IMR-90 (cell line): ENCODE results near the gene AGPAT1. TPM values are rescaled to one million over a fixed set of nuclear protein-coding genes. Genes with fewer than 3 reads are reported as not detected.

Experiments
- ATAC-seq: fragments of 200-7000 bp; cut with Tn5 transposase; 2 replicates; pipeline ENCODE4 v1.9.1; 2020; ENCODE audit warnings: low read depth, mild to moderate bottlenecking, moderate library complexity
- BruUV-seq: library from RNA; stranded (reverse); fragments of 400-500 nt; replicated peaks from 2 replicates; lab custom pipeline; 2021; lab: Mats Ljungman, UMichigan
- CTCF ChIA-PET: fragments of 300-600 bp; formaldehyde crosslinking; extraction: SDS; loops from one replicate; lab custom pipeline; 2021; ENCODE audit warnings: antibody characterized with exemption; lab: Yijun Ruan, JAX
- POLR2A ChIA-PET: fragments of 300-600 bp; sonication (Branson Sonifier 250); formaldehyde crosslinking; loops from one replicate; lab custom pipeline; 2022; ENCODE audit warnings: antibody characterized with exemption; ENCODE audit not compliant: unreplicated experiment; lab: Charles Lee
- DNase-seq: peaks from one replicate; pipeline ENCODE4 v3.0.0; 2013
- H2AFZ ChIP-seq: replicated peaks from 2 replicates; pipeline ENCODE3; 2013; ENCODE audit warnings: low read length, mild to moderate bottlenecking; ENCODE audit not compliant: poor library complexity
- H2AK5ac ChIP-seq: 2 replicates; pipeline ENCODE4 v1.6.1; 2013; ENCODE audit warnings: low read depth, low read length, inconsistent platforms
- H2AK9ac ChIP-seq: replicated peaks from 2 replicates; pipeline ENCODE3; 2013; ENCODE audit warnings: mild to moderate bottlenecking, low read depth, low read length, moderate library complexity; ENCODE audit not compliant: poor library complexity
- H2BK120ac ChIP-seq: 2 replicates; pipeline ENCODE4 v1.6.1; 2013; ENCODE audit warnings: low read depth, low read length, inconsistent platforms
- H2BK15ac ChIP-seq: 3 replicates; pipeline ENCODE4 v1.6.1; 2013; ENCODE audit warnings: low read depth, low read length, inconsistent platforms
- H2BK20ac ChIP-seq: 2 replicates; pipeline ENCODE4 v1.6.1; 2013; ENCODE audit warnings: low read depth, mild to moderate bottlenecking, inconsistent platforms, low read length, moderate library complexity
- H2BK5ac ChIP-seq: 2 replicates; pipeline ENCODE4 v1.6.1; 2013; ENCODE audit warnings: mild to moderate bottlenecking, low read depth, low read length, inconsistent platforms; ENCODE audit not compliant: poor library complexity, severe bottlenecking
- H3K14ac ChIP-seq: replicated peaks from 2 replicates; pipeline ENCODE4 v1.6.1; 2013; ENCODE audit warnings: low read depth, low read length, inconsistent platforms
- H3K18ac ChIP-seq: 2 replicates; pipeline ENCODE4 v1.6.1; 2013; ENCODE audit warnings: low read depth, low read length, control low read depth
- H3K23ac ChIP-seq: 2 replicates; pipeline ENCODE4 v1.6.1; 2013; ENCODE audit warnings: low read depth, low read length, inconsistent platforms
- H3K27ac ChIP-seq: 2 replicates; pipeline ENCODE4 v1.5.1; 2013; ENCODE audit warnings: mild to moderate bottlenecking, control low read depth, low read length; ENCODE audit not compliant: insufficient read depth
- H3K27me3 ChIP-seq: 2 replicates; pipeline ENCODE4 v1.6.1; 2013; ENCODE audit warnings: low read length; ENCODE audit not compliant: control insufficient read depth, insufficient read depth
- H3K36me3 ChIP-seq: 2 replicates; pipeline ENCODE4 v1.6.1; 2013; ENCODE audit warnings: low read length, mixed read lengths; ENCODE audit not compliant: control insufficient read depth, insufficient read depth
- H3K4ac ChIP-seq: 2 replicates; pipeline ENCODE4 v1.6.1; 2013; ENCODE audit warnings: low read depth, low read length, inconsistent platforms
- H3K4me1 ChIP-seq: 2 replicates; pipeline ENCODE4 v1.6.1; 2013; ENCODE audit warnings: low read length, mixed read lengths; ENCODE audit not compliant: control insufficient read depth, insufficient read depth
- H3K4me2 ChIP-seq: 2 replicates; pipeline ENCODE4 v1.6.1; 2013; ENCODE audit warnings: low read depth, mild to moderate bottlenecking, control low read depth, low read length, moderate library complexity
- H3K4me3 ChIP-seq: 2 replicates; pipeline ENCODE4 v1.5.1; 2013; ENCODE audit warnings: low read depth, mild to moderate bottlenecking, control low read depth, low read length, moderate library complexity; ENCODE audit not compliant: insufficient read depth
- H3K56ac ChIP-seq: 2 replicates; pipeline ENCODE4 v1.6.1; 2013; ENCODE audit warnings: low read length, inconsistent platforms; ENCODE audit not compliant: insufficient read depth; ENCODE audit errors: extremely low read depth
- H3K79me1 ChIP-seq, 2 experiments: 2 replicates each; pipeline ENCODE4 v1.6.1; 2013; ENCODE audit warnings: low read length in 2 of 2, inconsistent platforms in 1 of 2, low read depth in 1 of 2
- H3K9ac ChIP-seq: 2 replicates; pipeline ENCODE4 v1.6.1; 2013; ENCODE audit warnings: low read depth, low read length, control low read depth
- H3K9me1 ChIP-seq: 2 replicates; pipeline ENCODE4 v1.6.1; 2013; ENCODE audit warnings: low read length, inconsistent platforms; ENCODE audit not compliant: insufficient read depth
- H3K9me3 ChIP-seq: 2 replicates; pipeline ENCODE4 v1.6.1; 2013; ENCODE audit warnings: low read length; ENCODE audit not compliant: control insufficient read depth, insufficient read depth
- H4K20me1 ChIP-seq: 2 replicates; pipeline ENCODE4 v1.6.1; 2013; ENCODE audit warnings: low read length, inconsistent platforms; ENCODE audit not compliant: insufficient read depth
- H4K5ac ChIP-seq: 2 replicates; pipeline ENCODE4 v1.6.1; 2013; ENCODE audit warnings: mild to moderate bottlenecking, low read depth, low read length, control low read depth
- H4K8ac ChIP-seq, 2 experiments: 2 replicates each; pipeline ENCODE4 v1.6.1; 2013; ENCODE audit warnings: low read depth in 2 of 2, low read length in 2 of 2, control low read depth in 1 of 2, inconsistent platforms in 1 of 2
- H4K91ac ChIP-seq: 2 replicates; pipeline ENCODE4 v1.6.1; 2013; ENCODE audit warnings: low read depth, low read length, inconsistent platforms; ENCODE audit not compliant: insufficient read depth
- CHD1 ChIP-seq: IDR thresholded peaks from 2 replicates; pipeline ENCODE4 v1.6.1; 2012; ENCODE audit warnings: low read depth, low read length, improper control_type of control experiment
- FOS ChIP-seq: fragments of 150-350 bp; IDR thresholded peaks from 2 replicates; pipeline ENCODE4 v1.6.1; 2016; ENCODE audit warnings: low read depth, low read length
- POLR2A ChIP-seq: IDR thresholded peaks from 2 replicates; pipeline ENCODE4 v1.6.1; 2012; ENCODE audit warnings: mild to moderate bottlenecking, low read depth, low read length
- SMC3 ChIP-seq: fragments of 150-350 bp; IDR thresholded peaks from 2 replicates; pipeline ENCODE4 v1.6.1; 2016; ENCODE audit warnings: low read depth, mild to moderate bottlenecking, antibody characterized with exemption, low read length, moderate library complexity
- USF2 ChIP-seq: fragments of 150-350 bp; IDR thresholded peaks from 2 replicates; pipeline ENCODE4 v1.6.1; 2017; ENCODE audit warnings: mild to moderate bottlenecking, antibody characterized with exemption, low read length, low read depth
- WGBS, 2 experiments: methylation state at CpG; one replicate each; pipeline versions ENCODE4 v1.1.5 to v1.1.7; 2013; ENCODE audit warnings: missing lambda C conversion rate in 2 of 2; ENCODE audit not compliant: insufficient read length in 1 of 2; ENCODE audit errors: extremely low coverage in 2 of 2; 5-methylcytosine and 5-hydroxymethylcytosine counted together
- dilution Hi-C: fragments of 300-500 bp; cut with HindIII; formaldehyde crosslinking; loops from one replicate; pipeline ENCODE4 v1.14.3; 2018; ENCODE audit warnings: low sequenced_read_pairs; ENCODE audit not compliant: unreplicated experiment
- in situ Hi-C: fragments of 300-500 bp; cut with MboI; formaldehyde crosslinking; loops from 3 replicates; pipeline ENCODE4 v1.14.3; 2019; ENCODE audit warnings: low sequenced_read_pairs, inconsistent platforms, mixed read lengths
- intact Hi-C: fragments of 100-400 bp; cut with micrococcal nuclease; formaldehyde crosslinking; loops from 2 replicates; pipeline ENCODE4 v1.10.0; 2022
- polyA plus RNA-seq, 3 experiments: library from polyadenylated mRNA; depleted of rRNA; stranded (reverse); fragments of >200 nt; gene quantifications; 2 replicates each; pipeline ENCODE4 v1.2.3, GENCODE V29; 2012; ENCODE audit warnings: low replicate concordance in 1 of 3
- total RNA-seq: library from RNA; depleted of rRNA; stranded (reverse); fragments of >200 nt; gene quantifications from 2 replicates; pipeline ENCODE4 v1.2.3, GENCODE V29; 2012

AGPAT1 gene
- total and polyA plus RNA-seq, 2 of the 4 experiments (the other 2 are of a cell fraction) = 27.2 to 116 TPM

- no peak for TF ChIP-seq FOS
Observed at GRCh38 chr6:32198345-32198696, 22.4 kb upstream of the AGPAT1 start (continued).

GRCh38 chr6:32196682-32197616 is 21.1 kb upstream of the AGPAT1 start:
- CTCF ChIA-PET = no interaction called here
- Histone ChIP-seq H3K36me3 (no peaks in the 10 kb centered on the region), H3K27ac (peak overlapping the region; percentile 94), H3K9me3 (no peaks in the 10 kb centered on the region), H3K4me1 (peaks cover 10% of the 10 kb centered on the region), H4K91ac (peak overlapping the region; percentile 94), H3K4me2 (peak overlapping the region; percentile 86), H3K9me1 (peaks cover 24% of the 10 kb centered on the region), H4K20me1 (no peaks in the 10 kb centered on the region), H2BK5ac (peak overlapping the region; percentile 91), H3K18ac (peak overlapping the region; percentile 51; the same call in 1 of the 2 replicates), H3K23ac (peak overlapping the region; percentile 63), H2BK120ac (peak overlapping the region; percentile 61), H3K4me3 (peak overlapping the region; percentile 67), H2AK5ac (peak overlapping the region; percentile 96), H3K56ac (peak overlapping the region; percentile 39; the same call in 1 of the 2 replicates), H3K4ac (peak overlapping the region; percentile 96), H3K9ac (peak overlapping the region; percentile 91), H4K5ac (peak overlapping the region; percentile 77), H3K79me1 (peaks cover 10 to 29% of the 10 kb centered on the region in 2 experiments), H3K27me3 (peaks cover 7% of the 10 kb centered on the region; the same call in 1 of the 2 replicates), H4K8ac (peak overlapping the region; percentile 98 to 99), H3K14ac (peak overlapping the region; percentile 95), H2BK15ac (peak overlapping the region; percentile 50; the same call in 1 of the 3 replicates), H2AK9ac (peak overlapping the region; percentile 85), H2BK20ac (peak overlapping the region; percentile 40; the same call in 1 of the 2 replicates), H2AFZ (peak overlapping the region; percentile 98)
- no peak for TF ChIP-seq CHD1
- TF ChIP-seq POLR2A = no peak
- no peak for TF ChIP-seq USF2
- no peak for TF ChIP-seq SMC3
- BruUV-seq = no TSS peak
- dilution Hi-C loops (no loop called here), in situ Hi-C loops (loop anchor here (25.0 kb wide), 1 partner anchor 765 kb away; the partner anchor contains the start of genes BRD2 and HLA-DMA), intact Hi-C loops (loop anchor here (2.0 kb wide), 1 partner anchor 48 kb away; no protein-coding TSS in a partner anchor)
- WGBS, 2 experiments = 33% methylated on average over 12 of the region's 28 CpGs; no CpG with 5 or more reads in 1 of the 2 experiments
- ATAC-seq = no peak
- peak; percentile 12 for DNase-seq
- POLR2A ChIA-PET = no interaction called here
